Stimulated activated CD8-positive, alpha-beta memory T cell treated with anti-CD3 and anti-CD28 coated beads, Interleukin-15, amount 100 ng/mL, for 48 hours (primary cell): ENCODE data around the gene HK2.

ENCODE experiments used
- DNase-seq, 2 donors: peaks; one replicate each; pipeline ENCODE4 v3.0.0-alpha.2; 2020; ENCODE audit warnings: low read depth in 2 of 2

Gene HK2

GRCh38 chr2:74937221-74937880 lies 103.4 kb downstream of the HK2 start:
- no peak for DNase-seq

- DNase-seq: no peak
These were observed 104.3 kb downstream of the HK2 start for GRCh38 chr2:74938264-74938663.

- DNase-seq: no peak
These were observed 106.2 kb downstream of the HK2 start for GRCh38 chr2:74939919-74940812.

- no peak for DNase-seq
These were observed 107.4 kb downstream of the HK2 start for GRCh38 chr2:74941284-74941683.

- DNase-seq: no peak
These were observed 108.3 kb downstream of the HK2 start for GRCh38 chr2:74942263-74942662.
